GM10248 (cell line): ENCODE measurements around the gene ZNF784.
"Not testable (repeated sequence)": the region's sequence is repeated elsewhere in the genome, so short reads cannot be mapped to it uniquely, and the experiment has no call there.

ENCODE experiments used
- CTCF ChIA-PET: fragments of 300-600 bp; sonication (Branson Sonifier 250); formaldehyde crosslinking; extraction: SDS; loops from one replicate; lab custom pipeline; 2021; ENCODE audit warnings: antibody characterized with exemption; lab: Yijun Ruan, JAX
- POLR2A ChIA-PET: fragments of 350-650 bp; sonication (Branson Sonifier 250); formaldehyde crosslinking; extraction: SDS; loops from one replicate; lab custom pipeline; 2020; ENCODE audit warnings: antibody characterized with exemption; lab: Yijun Ruan, JAX
- DNase-seq: peaks from one replicate; pipeline ENCODE4 v3.0.0; 2012; ENCODE audit errors: extremely low spot score
- TF ChIP-seq, protein P1 (sequence below): IDR thresholded peaks from 2 replicates; pipeline ENCODE4 v1.5.1; 2012; ENCODE audit warnings: mild to moderate bottlenecking, low read depth; ENCODE audit errors: extremely low read depth, missing control alignments, control extremely low read depth

Gene ZNF784

DNA sequence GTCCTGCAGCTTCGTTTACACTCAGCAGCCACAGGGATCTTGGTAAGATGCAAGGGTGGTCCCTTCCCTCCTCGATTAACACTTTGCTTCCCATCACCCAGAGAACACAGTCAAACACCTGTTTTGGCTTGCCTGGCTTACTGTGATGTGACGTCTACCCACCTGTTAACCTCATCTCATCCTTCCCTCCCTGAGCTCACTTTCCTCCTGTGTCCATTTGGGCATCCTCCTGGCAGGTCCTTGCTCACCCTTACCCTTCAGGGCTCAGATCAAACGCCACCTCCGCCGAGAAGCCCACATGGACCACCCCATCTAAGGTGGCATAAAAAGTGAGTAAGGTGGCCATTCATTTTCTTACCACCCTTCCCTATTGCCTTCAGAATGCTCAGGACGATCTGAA lies 34.3 kb downstream of the ZNF784 start:
- ChIA-PET CTCF (no interaction called here), POLR2A (no interaction called here)
- TF ChIP-seq, protein P1, sequence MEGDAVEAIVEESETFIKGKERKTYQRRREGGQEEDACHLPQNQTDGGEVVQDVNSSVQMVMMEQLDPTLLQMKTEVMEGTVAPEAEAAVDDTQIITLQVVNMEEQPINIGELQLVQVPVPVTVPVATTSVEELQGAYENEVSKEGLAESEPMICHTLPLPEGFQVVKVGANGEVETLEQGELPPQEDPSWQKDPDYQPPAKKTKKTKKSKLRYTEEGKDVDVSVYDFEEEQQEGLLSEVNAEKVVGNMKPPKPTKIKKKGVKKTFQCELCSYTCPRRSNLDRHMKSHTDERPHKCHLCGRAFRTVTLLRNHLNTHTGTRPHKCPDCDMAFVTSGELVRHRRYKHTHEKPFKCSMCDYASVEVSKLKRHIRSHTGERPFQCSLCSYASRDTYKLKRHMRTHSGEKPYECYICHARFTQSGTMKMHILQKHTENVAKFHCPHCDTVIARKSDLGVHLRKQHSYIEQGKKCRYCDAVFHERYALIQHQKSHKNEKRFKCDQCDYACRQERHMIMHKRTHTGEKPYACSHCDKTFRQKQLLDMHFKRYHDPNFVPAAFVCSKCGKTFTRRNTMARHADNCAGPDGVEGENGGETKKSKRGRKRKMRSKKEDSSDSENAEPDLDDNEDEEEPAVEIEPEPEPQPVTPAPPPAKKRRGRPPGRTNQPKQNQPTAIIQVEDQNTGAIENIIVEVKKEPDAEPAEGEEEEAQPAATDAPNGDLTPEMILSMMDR: no peak
- no peak for DNase-seq

DNA sequence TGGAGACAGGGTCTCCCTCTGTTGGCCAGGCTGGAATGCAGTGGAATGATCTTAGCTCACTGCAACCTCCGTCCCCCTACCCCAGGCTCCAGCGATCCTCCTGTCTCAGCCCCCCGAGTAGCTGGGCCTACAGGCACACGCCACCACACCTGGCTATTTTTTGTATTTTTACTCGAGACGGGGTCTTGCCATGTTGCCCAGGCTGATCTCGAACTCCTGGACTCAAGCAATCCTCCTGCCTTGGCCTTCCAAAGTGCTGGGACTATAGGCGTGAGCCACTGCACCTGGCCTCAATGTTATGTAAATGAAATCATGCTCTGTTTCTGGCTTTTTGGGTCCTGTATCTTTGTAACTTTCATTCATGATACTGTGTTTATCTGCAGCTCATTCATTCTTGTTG lies 35.6 kb downstream of the ZNF784 start:
- ChIA-PET CTCF (interaction anchor here (1.5 kb wide), 1 partner anchor 43 kb away, joined by 5 read pairs; no protein-coding TSS in a partner anchor), POLR2A (no interaction called here)
- TF ChIP-seq, protein P1: no peak
- DNase-seq: no peak

- TF ChIP-seq, protein P1: no peak
- CTCF ChIA-PET: interaction anchor here (0.9 to 1.9 kb wide), 4 partner anchors 12 to 83 kb away, joined by 4 to 6 read pairs (median 5); partner anchors contain the start of gene FIZ1
- POLR2A ChIA-PET: interaction anchor here (0.8 kb wide), 1 partner anchor 50 kb away, joined by 4 read pairs; no protein-coding TSS in a partner anchor
- peak; percentile 97 for DNase-seq
Observed at GRCh38 chr19:55586976-55587668, 37.2 kb downstream of the ZNF784 start.

DNA sequence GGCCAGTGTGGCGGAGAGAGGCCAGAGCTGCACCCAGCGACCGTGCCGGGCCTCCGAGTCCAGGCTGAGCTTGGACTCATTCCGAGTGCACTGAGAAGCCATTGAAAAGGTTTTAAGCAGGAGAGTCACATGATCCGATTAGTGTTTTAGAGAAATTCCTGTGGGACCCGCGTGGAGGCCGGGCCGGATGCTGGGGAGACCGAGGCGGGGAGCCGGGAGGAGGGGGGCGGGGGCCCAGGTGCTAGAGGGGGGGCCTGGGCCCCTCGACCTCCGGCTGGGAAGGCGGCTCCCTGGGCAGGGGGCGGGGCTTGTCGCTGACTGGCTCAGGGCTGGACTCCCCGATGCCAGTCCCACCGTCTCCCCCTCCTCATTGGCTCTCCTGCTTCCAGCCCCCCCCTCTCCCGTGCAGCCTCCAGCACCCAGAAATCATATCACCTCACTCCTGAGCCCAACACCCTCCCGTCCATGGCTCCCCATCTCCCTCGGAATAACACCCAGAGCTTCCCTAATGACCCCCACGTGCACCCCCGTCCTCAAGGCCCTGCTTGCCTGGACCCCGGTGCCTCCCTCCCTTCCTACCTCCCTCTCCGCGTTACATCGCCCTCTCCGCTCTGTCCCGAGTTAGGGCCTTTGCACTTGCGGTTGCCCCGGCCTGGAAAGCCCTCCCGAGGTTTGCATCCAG lies 38.6 kb downstream of the ZNF784 start:
- ChIA-PET POLR2A (interaction anchor here (0.6 kb wide), 1 partner anchor 19 kb away, joined by 4 read pairs; no protein-coding TSS in a partner anchor), CTCF (interaction anchor here (0.9 to 1.7 kb wide), 4 partner anchors 13 to 68 kb away, joined by 3 to 6 read pairs (median 4); partner anchors contain the start of gene FIZ1)
- peak; percentile 67 for DNase-seq
- TF ChIP-seq, protein P1: no peak

GRCh38 chr19:55584871-55585270 lies 39.5 kb downstream of the ZNF784 start:
- ChIA-PET POLR2A (no interaction called here), CTCF (interaction anchor here (0.9 to 1.7 kb wide), 4 partner anchors 14 to 67 kb away, joined by 3 to 6 read pairs (median 4); partner anchors contain the start of gene FIZ1)
- TF ChIP-seq, protein P1: no peak
- no peak for DNase-seq

DNA sequence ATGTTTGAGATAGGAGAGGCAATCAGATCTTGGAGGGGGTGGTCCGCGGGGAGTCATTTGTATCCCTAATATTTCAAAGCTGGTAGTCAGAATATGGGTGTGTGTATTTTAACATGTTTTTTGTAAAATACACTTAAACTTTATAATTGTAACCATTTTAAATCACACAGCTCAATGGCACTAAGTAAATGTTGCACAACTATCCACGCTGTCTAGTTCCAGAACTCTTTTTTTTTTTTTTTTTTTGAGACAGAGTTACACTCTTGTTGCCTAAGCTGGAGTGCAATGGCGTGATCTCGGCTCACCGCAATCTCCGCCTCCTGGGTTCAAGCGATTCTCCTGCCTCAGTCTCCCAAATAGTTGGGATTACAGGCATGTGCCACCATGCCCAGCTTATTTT lies 40.5 kb downstream of the ZNF784 start:
- POLR2A ChIA-PET: interaction anchor here (0.6 kb wide), 1 partner anchor 15 kb away, joined by 4 read pairs; no protein-coding TSS in a partner anchor
- CTCF ChIA-PET: interaction anchor here (0.9 to 1.7 kb wide), 2 partner anchors 49 to 66 kb away, joined by 4 to 6 read pairs; no protein-coding TSS in a partner anchor

DNA sequence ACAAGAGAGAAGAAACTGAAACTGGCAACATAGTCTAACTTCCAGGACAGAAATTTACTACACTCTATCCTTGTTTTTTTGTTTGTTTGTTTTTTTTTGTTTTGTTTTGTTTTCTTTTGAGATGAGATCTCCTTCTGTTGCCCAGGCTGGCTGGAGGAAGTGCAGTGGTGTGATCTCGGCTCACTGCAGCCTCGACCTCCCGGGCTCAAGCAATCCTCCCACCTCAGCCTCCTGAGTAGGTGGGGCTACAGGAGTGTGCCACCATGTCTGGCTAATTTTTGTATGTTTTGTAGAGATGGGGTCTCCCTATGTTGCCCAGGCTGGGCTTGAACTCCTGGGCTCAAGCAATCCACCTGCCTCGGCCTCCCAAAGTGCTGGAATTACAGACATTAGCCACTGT lies 42.1 kb downstream of the ZNF784 start:
- DNase-seq, POLR2A ChIA-PET: not testable (repeated sequence)
- CTCF ChIA-PET: interaction anchor here (1.3 to 1.7 kb wide), 2 partner anchors 24 to 78 kb away, joined by 6 to 8 read pairs; partner anchors contain the start of gene ZNF865

More for the DNA sequence above, 40.5 kb downstream of the ZNF784 start:
- DNase-seq: not testable (repeated sequence)
